Kidney epithelial cell (primary cell): ENCODE results near the gene RXFP2. TPM values are rescaled to one million over a fixed set of nuclear protein-coding genes. Genes with fewer than 3 reads are reported as not detected.

Source experiments
- DNase-seq: peaks from one replicate; pipeline ENCODE4 v3.0.0-alpha.2; 2010; ENCODE audit warnings: low read depth
- H3K27me3 ChIP-seq: 2 replicates; pipeline ENCODE4 v1.6.0; 2011; ENCODE audit warnings: low read length; ENCODE audit not compliant: control insufficient read depth, insufficient read depth
- H3K36me3 ChIP-seq: 2 replicates; pipeline ENCODE4 v1.5.1; 2011; ENCODE audit warnings: low read length; ENCODE audit not compliant: control insufficient read depth, insufficient read depth
- H3K4me3 ChIP-seq: 2 replicates; pipeline ENCODE4 v1.5.1; 2011; ENCODE audit warnings: low read depth, mild to moderate bottlenecking, control low read depth, low read length
- CTCF ChIP-seq: IDR thresholded peaks from 2 replicates; pipeline ENCODE4 v1.5.1; 2011; ENCODE audit warnings: mild to moderate bottlenecking, moderate library complexity, low read length, control low read depth, inconsistent platforms; ENCODE audit not compliant: insufficient read depth, poor library complexity, severe bottlenecking
- total RNA-seq: library from RNA; depleted of rRNA; stranded (reverse); fragments of >200 nt; gene quantifications from 2 replicates; pipeline ENCODE4 v1.2.3, GENCODE V29; 2015

The RXFP2 gene
- total RNA-seq, 1 donor from 2014 or later, result not detected

GRCh38 chr13:31742097-31742734 lies 2.9 kb downstream of the RXFP2 start:
- no peak for DNase-seq

GRCh38 chr13:31747291-31747690 lies 8.0 kb downstream of the RXFP2 start:
- no peak for TF ChIP-seq CTCF
- DNase-seq, result no peak
- H3K27me3 ChIP-seq, result no peaks in the 10 kb centered on the region
- H3K4me3 ChIP-seq, result no peak overlapping the region
- H3K36me3 ChIP-seq, result no peaks in the 10 kb centered on the region

More at GRCh38 chr13:31742097-31742734, 2.9 kb downstream of the RXFP2 start:
- no peak overlapping the region for H3K4me3 ChIP-seq
- peak; percentile 96 for TF ChIP-seq CTCF
- H3K27me3 ChIP-seq, result no peaks in the 10 kb centered on the region
- no peaks in the 10 kb centered on the region for H3K36me3 ChIP-seq

GRCh38 chr13:31747966-31748365 lies 8.6 kb downstream of the RXFP2 start:
- H3K27me3 ChIP-seq, result no peaks in the 10 kb centered on the region

GRCh38 chr13:31749929-31750328 lies 10.6 kb downstream of the RXFP2 start:
- Histone ChIP-seq H3K27me3 (no peaks in the 10 kb centered on the region), H3K36me3 (no peaks in the 10 kb centered on the region), H3K4me3 (no peak overlapping the region)
- peak; percentile 21 for DNase-seq
- TF ChIP-seq CTCF, result no peak

More at GRCh38 chr13:31747966-31748365, 8.6 kb downstream of the RXFP2 start:
- no peak for DNase-seq
- TF ChIP-seq CTCF, result no peak
- Histone ChIP-seq H3K36me3 (no peaks in the 10 kb centered on the region), H3K4me3 (no peak overlapping the region)

- H3K4me3 ChIP-seq, result no peak overlapping the region
- no peaks in the 10 kb centered on the region for H3K36me3 ChIP-seq
- H3K27me3 ChIP-seq, result no peaks in the 10 kb centered on the region
- DNase-seq, result no peak
- no peak for TF ChIP-seq CTCF
Observed at GRCh38 chr13:31755211-31755610, 15.9 kb downstream of the RXFP2 start.

- H3K27me3 ChIP-seq, result no peaks in the 10 kb centered on the region
- no peak for TF ChIP-seq CTCF
- DNase-seq, result peak; percentile 7
- no peak overlapping the region for H3K4me3 ChIP-seq
- H3K36me3 ChIP-seq, result no peaks in the 10 kb centered on the region
Observed at GRCh38 chr13:31755803-31756212, 16.5 kb downstream of the RXFP2 start.
